Neuronal stem cell (in vitro differentiated cells): ENCODE data around the gene ANKRD22.

Experiments used
- DNase-seq: peaks from one replicate; pipeline ENCODE4 v3.0.0-alpha.2; 2013; ENCODE audit warnings: low spot score
- H2AFZ ChIP-seq: one replicate; pipeline ENCODE4 v1.6.1; 2013; ENCODE audit warnings: mild to moderate bottlenecking, low read length, inconsistent platforms
- H2AK5ac ChIP-seq: 2 replicates; pipeline ENCODE4 v1.6.1; 2013; ENCODE audit warnings: low read depth, mild to moderate bottlenecking, inconsistent platforms, low read length, moderate library complexity, mixed read lengths
- H2BK120ac ChIP-seq: 2 replicates; pipeline ENCODE4 v1.6.1; 2013; ENCODE audit warnings: low read depth, mild to moderate bottlenecking, inconsistent platforms, low read length, moderate library complexity, mixed read lengths
- H2BK12ac ChIP-seq: one replicate; pipeline ENCODE4 v1.6.1; 2013; ENCODE audit warnings: low read length, inconsistent platforms
- H2BK15ac ChIP-seq: 2 replicates; pipeline ENCODE4 v1.6.1; 2013; ENCODE audit warnings: mild to moderate bottlenecking, low read length, inconsistent platforms, mixed read lengths
- H2BK5ac ChIP-seq: one replicate; pipeline ENCODE4 v1.6.1; 2013; ENCODE audit warnings: inconsistent platforms, mild to moderate bottlenecking, low read length, moderate library complexity
- H3K14ac ChIP-seq: one replicate; pipeline ENCODE4 v1.6.1; 2013; ENCODE audit warnings: low read length, inconsistent platforms
- H3K18ac ChIP-seq: 2 replicates; pipeline ENCODE4 v1.6.1; 2013; ENCODE audit warnings: low read length, inconsistent platforms
- H3K23ac ChIP-seq: 2 replicates; pipeline ENCODE4 v1.6.1; 2013; ENCODE audit warnings: low read depth, mild to moderate bottlenecking, mixed read lengths, low read length, inconsistent platforms; ENCODE audit not compliant: poor library complexity
- H3K27ac ChIP-seq: replicated peaks from 3 replicates; pipeline ENCODE4 v1.5.1; 2013; ENCODE audit warnings: low read length, inconsistent platforms
- H3K27me3 ChIP-seq, 3 experiments: 2 replicates each; pipeline ENCODE4 v1.6.1; 2013; ENCODE audit warnings: low read length in 3 of 3, mild to moderate bottlenecking in 2 of 3, inconsistent platforms in 1 of 3, low read depth in 1 of 3, mixed read lengths in 1 of 3, moderate library complexity in 1 of 3; ENCODE audit not compliant: control insufficient read depth in 3 of 3, insufficient read depth in 3 of 3
- H3K36me3 ChIP-seq, 2 donors: replicated peaks in 1 of 2; 2 replicates each; pipeline ENCODE4 v1.6.1; 2013; ENCODE audit warnings: low read length in 2 of 2; ENCODE audit not compliant: control insufficient read depth in 2 of 2, insufficient read depth in 2 of 2
- H3K4ac ChIP-seq: 2 replicates; pipeline ENCODE4 v1.6.1; 2013; ENCODE audit warnings: inconsistent platforms, mild to moderate bottlenecking, low read length, moderate library complexity
- H3K4me1 ChIP-seq, 2 donors: 1 replicate in 1 of 2; 2 replicates in 1 of 2; pipeline ENCODE4 v1.6.1; 2013; ENCODE audit warnings: low read length in 2 of 2, low read depth in 1 of 2; ENCODE audit not compliant: control insufficient read depth in 2 of 2, insufficient read depth in 1 of 2
- H3K4me2 ChIP-seq: one replicate; pipeline ENCODE4 v1.6.1; 2013; ENCODE audit warnings: mild to moderate bottlenecking, low read length, inconsistent platforms; ENCODE audit not compliant: insufficient read depth, poor library complexity, severe bottlenecking
- H3K4me3 ChIP-seq, 2 donors: 2 replicates each; pipeline ENCODE4 v1.5.1; 2013; ENCODE audit warnings: low read length in 2 of 2, mild to moderate bottlenecking in 2 of 2, inconsistent platforms in 1 of 2, moderate library complexity in 1 of 2
- H3K79me1 ChIP-seq: one replicate; pipeline ENCODE4 v1.6.1; 2013; ENCODE audit warnings: low read depth, mild to moderate bottlenecking, inconsistent platforms, low read length, moderate library complexity
- H3K9ac ChIP-seq: one replicate; pipeline ENCODE4 v1.6.1; 2013; ENCODE audit warnings: mild to moderate bottlenecking, low read depth, low read length, inconsistent platforms; ENCODE audit not compliant: poor library complexity
- H3K9me3 ChIP-seq, 2 donors: replicated peaks in 1 of 2; 2 replicates each; pipeline versions ENCODE3 to v1.6.1; 2013; ENCODE audit warnings: low read length in 2 of 2, mild to moderate bottlenecking in 2 of 2, inconsistent platforms in 1 of 2, low read depth in 1 of 2, mixed read lengths in 1 of 2, moderate library complexity in 1 of 2; ENCODE audit not compliant: control insufficient read depth in 2 of 2, insufficient read depth in 1 of 2
- H4K8ac ChIP-seq: one replicate; pipeline ENCODE4 v1.6.1; 2013; ENCODE audit warnings: low read depth, mild to moderate bottlenecking, inconsistent platforms, low read length, moderate library complexity
- H4K91ac ChIP-seq: one replicate; pipeline ENCODE4 v1.6.1; 2013; ENCODE audit warnings: low read length, low read depth, mild to moderate bottlenecking, inconsistent platforms; ENCODE audit not compliant: poor library complexity
- WGBS, 2 donors: extraction: QIAGEN DNeasy Blood & Tissue Kit; methylation state at CpG; one replicate each; pipeline ENCODE4 v1.1.7; 2013; ENCODE audit warnings: missing lambda C conversion rate in 2 of 2, mixed read lengths in 1 of 2; ENCODE audit not compliant: insufficient read length in 2 of 2, insufficient replicate concordance in 1 of 2; ENCODE audit errors: extremely low coverage in 2 of 2; 5-methylcytosine and 5-hydroxymethylcytosine counted together

The ANKRD22 gene

GRCh38 chr10:88865281-88865876 is 13.7 kb upstream of the ANKRD22 start:
- H2AK5ac ChIP-seq: no peak overlapping the region
- no peak overlapping the region for H2AFZ ChIP-seq
- H3K4ac ChIP-seq: no peak overlapping the region
- H3K23ac ChIP-seq: no peak overlapping the region
- H3K14ac ChIP-seq: no peak overlapping the region
- H3K79me1 ChIP-seq: no peaks in the 10 kb centered on the region
- no peak overlapping the region for H2BK12ac ChIP-seq
- H4K8ac ChIP-seq: no peak overlapping the region
- no peak overlapping the region for H3K4me2 ChIP-seq
- no peaks in the 10 kb centered on the region for H3K9me3 ChIP-seq
- H3K9ac ChIP-seq: no peak overlapping the region
- H3K27me3 ChIP-seq: peaks cover 0 to 9% (median 0%) of the 10 kb centered on the region in 3 experiments
- no peak overlapping the region for H4K91ac ChIP-seq
- no peaks in the 10 kb centered on the region for H3K36me3 ChIP-seq
- H3K4me1 ChIP-seq: no peaks in the 10 kb centered on the region
- no peak for DNase-seq
- no peak overlapping the region for H3K4me3 ChIP-seq
- no peak overlapping the region for H2BK120ac ChIP-seq
- H2BK15ac ChIP-seq: no peak overlapping the region
- no peak overlapping the region for H2BK5ac ChIP-seq
- H3K27ac ChIP-seq: no peak overlapping the region
- no peak overlapping the region for H3K18ac ChIP-seq
- WGBS, 2 donors: no CpG with 5 or more reads among the region's 4 CpGs

GRCh38 chr10:88861036-88861435 is 9.4 kb upstream of the ANKRD22 start:
- Histone ChIP-seq H3K9ac (no peak overlapping the region), H3K27ac (no peak overlapping the region), H2BK15ac (no peak overlapping the region), H3K9me3 (no peaks in the 10 kb centered on the region), H3K4ac (no peak overlapping the region), H3K4me1 (no peaks in the 10 kb centered on the region), H3K36me3 (no peaks in the 10 kb centered on the region), H3K23ac (no peak overlapping the region), H3K18ac (no peak overlapping the region), H3K4me2 (no peak overlapping the region), H2BK120ac (no peak overlapping the region), H2BK5ac (no peak overlapping the region), H3K4me3 (no peak overlapping the region), H4K91ac (no peak overlapping the region), H2AFZ (no peak overlapping the region), H2BK12ac (no peak overlapping the region), H3K79me1 (no peaks in the 10 kb centered on the region), H3K27me3 (peaks cover 0 to 5% (median 0%) of the 10 kb centered on the region in 3 experiments), H3K14ac (no peak overlapping the region), H2AK5ac (no peak overlapping the region), H4K8ac (no peak overlapping the region)
- no peak for DNase-seq
- WGBS, 2 donors: no CpG with 5 or more reads among the region's 1 CpG

- no CpG with 5 or more reads among the region's 2 CpGs for WGBS, 2 donors
- no peak overlapping the region for H2BK120ac ChIP-seq
- H3K79me1 ChIP-seq: no peaks in the 10 kb centered on the region
- H3K9me3 ChIP-seq: no peaks in the 10 kb centered on the region
- no peak overlapping the region for H3K4ac ChIP-seq
- no peak overlapping the region for H2AFZ ChIP-seq
- no peak overlapping the region for H2AK5ac ChIP-seq
- H3K27me3 ChIP-seq: no peaks in the 10 kb centered on the region
- H3K4me3 ChIP-seq: no peak overlapping the region
- no peak overlapping the region for H3K14ac ChIP-seq
- H2BK5ac ChIP-seq: no peak overlapping the region
- H3K4me2 ChIP-seq: no peak overlapping the region
- H3K23ac ChIP-seq: no peak overlapping the region
- H3K27ac ChIP-seq: no peak overlapping the region
- H4K91ac ChIP-seq: no peak overlapping the region
- no peak overlapping the region for H2BK12ac ChIP-seq
- no peak overlapping the region for H4K8ac ChIP-seq
- no peak overlapping the region for H2BK15ac ChIP-seq
- H3K9ac ChIP-seq: no peak overlapping the region
- no peaks in the 10 kb centered on the region for H3K36me3 ChIP-seq
- no peak overlapping the region for H3K18ac ChIP-seq
- no peaks in the 10 kb centered on the region for H3K4me1 ChIP-seq
- DNase-seq: no peak
Measured at GRCh38 chr10:88858491-88858890, 6.8 kb upstream of the ANKRD22 start.

- H3K27ac ChIP-seq: no peak overlapping the region
- no peak overlapping the region for H3K14ac ChIP-seq
- no peaks in the 10 kb centered on the region for H3K9me3 ChIP-seq
- H3K9ac ChIP-seq: no peak overlapping the region
- no peak overlapping the region for H4K91ac ChIP-seq
- H4K8ac ChIP-seq: no peak overlapping the region
- no peak overlapping the region for H2BK120ac ChIP-seq
- no peak overlapping the region for H2AK5ac ChIP-seq
- H3K4me3 ChIP-seq: no peak overlapping the region
- no peak for DNase-seq
- no peaks in the 10 kb centered on the region for H3K79me1 ChIP-seq
- no peak overlapping the region for H2BK12ac ChIP-seq
- no peak overlapping the region for H3K18ac ChIP-seq
- no peak overlapping the region for H2AFZ ChIP-seq
- no peak overlapping the region for H2BK15ac ChIP-seq
- H3K4me2 ChIP-seq: no peak overlapping the region
- H2BK5ac ChIP-seq: no peak overlapping the region
- no peaks in the 10 kb centered on the region for H3K4me1 ChIP-seq
- no peaks in the 10 kb centered on the region for H3K36me3 ChIP-seq
- H3K23ac ChIP-seq: no peak overlapping the region
- no peaks in the 10 kb centered on the region for H3K27me3 ChIP-seq
- no peak overlapping the region for H3K4ac ChIP-seq
Measured at GRCh38 chr10:88857831-88858230, 6.2 kb upstream of the ANKRD22 start.
